Measurements from ENCODE around the gene RSU1. TPM values are rescaled to one million over a fixed set of nuclear protein-coding genes. Genes with fewer than 3 reads are reported as not detected.

RSU1 gene
- total and polyA plus RNA-seq, 2 of the 13 experiments (the other 11 are each of a cell fraction or from before 2014, with no cell fraction given): 32.3 to 35.1 TPM

- in situ Hi-C loops (cut with HindIII; ENCODE audit: extremely low pct_ligation_motif_present, low pct_unique_long_range_greater_than_20kb): loop anchor here (5.0 to 25.0 kb wide), 2 partner anchors 412 to 592 kb away; no protein-coding TSS in a partner anchor
- ChIA-PET CTCF (ENCODE audit: low intra/inter-chr PET ratio, low total read pairs) (no interaction called here), POLR2A (no interaction called here)
- TF ChIP-seq MXD3 (CRISPR knock-in tag; IDR thresholded peaks at IDR 0.05): no peak
- H3K4me1 ChIP-seq (ENCODE audit: insufficient read depth, low read length): no peaks in the 10 kb centered on the region
- no peak overlapping the region for H3K9ac ChIP-seq (ENCODE audit: insufficient read depth, low read depth, low read length)
- FAIRE-seq (no peak), ATAC-seq (no peak), DNase-seq (ENCODE audit: low spot score) (no peak)
- H3K27ac ChIP-seq (ENCODE audit: extremely low read length, insufficient read depth, low read length): no peak overlapping the region
- no peaks in the 10 kb centered on the region for H4K20me1 ChIP-seq (ENCODE audit: insufficient read depth, low read length)
- no peaks in the 10 kb centered on the region for H3K9me3 ChIP-seq (ENCODE audit: low read length)
- no peaks in the 10 kb centered on the region for H3K79me2 ChIP-seq (ENCODE audit: insufficient read depth, low read length)
- BruUV-seq (replicated peaks): no TSS peak
- no peaks in the 10 kb centered on the region for H3K36me3 ChIP-seq (replicated peaks in 1 of 2; ENCODE audit: control insufficient read depth in 1 of 2, insufficient read depth in 2 of 2, low read length in 2 of 2)
- H3K4me3 ChIP-seq (replicated peaks in 1 of 3; ENCODE audit: insufficient read depth in 1 of 3, low read depth in 2 of 3, low read length in 3 of 3): no peak overlapping the region
- no peak overlapping the region for H2AFZ ChIP-seq (ENCODE audit: low read length)
- H3K27me3 ChIP-seq (ENCODE audit: control insufficient read depth in 1 of 2, insufficient read depth in 2 of 2, low read length in 2 of 2): no peaks in the 10 kb centered on the region
- intact Hi-C loops (cut with micrococcal nuclease; ENCODE audit: unreplicated experiment): no loop called here
- H3K4me2 ChIP-seq (ENCODE audit: low read depth, low read length): no peak overlapping the region
Measured at GRCh38 chr10:16845248-16845647, 28.0 kb upstream of the RSU1 start.

GRCh38 chr10:16843252-16843870, 26.1 kb upstream of the RSU1 start:
- Histone ChIP-seq H3K4me2 (ENCODE audit: low read depth, low read length) (no peak overlapping the region), H3K36me3 (replicated peaks in 1 of 2; ENCODE audit: control insufficient read depth in 1 of 2, insufficient read depth in 2 of 2, low read length in 2 of 2) (no peaks in the 10 kb centered on the region), H4K20me1 (ENCODE audit: insufficient read depth, low read length) (no peaks in the 10 kb centered on the region), H2AFZ (ENCODE audit: low read length) (no peak overlapping the region), H3K79me2 (ENCODE audit: insufficient read depth, low read length) (no peaks in the 10 kb centered on the region), H3K9ac (ENCODE audit: insufficient read depth, low read depth, low read length) (no peak overlapping the region), H3K4me1 (ENCODE audit: insufficient read depth, low read length) (no peaks in the 10 kb centered on the region), H3K27ac (ENCODE audit: extremely low read length, insufficient read depth, low read length) (no peak overlapping the region), H3K9me3 (ENCODE audit: low read length) (no peaks in the 10 kb centered on the region), H3K4me3 (replicated peaks in 1 of 3; ENCODE audit: insufficient read depth in 1 of 3, low read depth in 2 of 3, low read length in 3 of 3) (no peak overlapping the region), H3K27me3 (ENCODE audit: control insufficient read depth in 1 of 2, insufficient read depth in 2 of 2, low read length in 2 of 2) (no peaks in the 10 kb centered on the region)
- no TSS peak for BruUV-seq (replicated peaks)
- ATAC-seq: peak; percentile 74
- intact Hi-C loops (cut with micrococcal nuclease; ENCODE audit: unreplicated experiment) (loop anchor here (1.0 kb wide), 2 partner anchors 414 to 587 kb away; no protein-coding TSS in a partner anchor), in situ Hi-C loops (cut with HindIII; ENCODE audit: extremely low pct_ligation_motif_present, low pct_unique_long_range_greater_than_20kb) (loop anchor here (25.0 kb wide), 1 partner anchor 594 kb away; no protein-coding TSS in a partner anchor)
- FAIRE-seq: peak; percentile 83
- DNase-seq (ENCODE audit: low spot score): peak; percentile 64
- CTCF ChIA-PET (ENCODE audit: low intra/inter-chr PET ratio, low total read pairs): interaction anchor here (1.1 to 2.5 kb wide), 4 partner anchors 388 to 588 kb away, joined by 3 to 30 read pairs (median 6); no protein-coding TSS in a partner anchor
- POLR2A ChIA-PET: no interaction called here
- 0% methylated on average over 1 of the region's 1 CpG for WGBS (ENCODE audit: low lambda C conversion rate)
- TF ChIP-seq ZNF713 (CRISPR knock-in tag; IDR thresholded peaks at IDR 0.05): no peak
- peak; percentile 67 for TF ChIP-seq SMC3 (IDR thresholded peaks at IDR 0.05; ENCODE audit: low read length)
- TF ChIP-seq ZNF460 (CRISPR knock-in tag; IDR thresholded peaks at IDR 0.05; ENCODE audit: borderline replicate concordance): no peak
- 0 out of 2 replicates have a peak, but pooled peaks have one; percentile 11 for TF ChIP-seq ARID3A (IDR thresholded peaks at IDR 0.05; ENCODE audit: low read depth, low read length)
- peak; percentile 24; the same call in 1 of the 2 replicates for TF ChIP-seq CEBPG (CRISPR knock-in tag; IDR thresholded peaks at IDR 0.05)
- TF ChIP-seq TEF (CRISPR knock-in tag; IDR thresholded peaks at IDR 0.05): peak; percentile 46; the same call in 1 of the 2 replicates
- TF ChIP-seq ZFP90 (CRISPR knock-in tag; IDR thresholded peaks at IDR 0.05; ENCODE audit: borderline replicate concordance): no peak
- peak; percentile 20; the same call in 1 of the 2 replicates for TF ChIP-seq ARID5B (CRISPR knock-in tag; IDR thresholded peaks at IDR 0.05)
- TF ChIP-seq RXRB (CRISPR knock-in tag; IDR thresholded peaks at IDR 0.05; ENCODE audit: borderline replicate concordance): peak; percentile 20; the same call in 1 of the 2 replicates

Data from HepG2 (cell line).